Muscle of leg (tissue), 11 donors: ENCODE data around the gene ZNF367. TPM values are rescaled to one million over a fixed set of nuclear protein-coding genes. Genes with fewer than 3 reads are reported as not detected.

Source experiments
- DNase-seq: peaks from one replicate; pipeline ENCODE4 v3.0.0; 2013
- H3K27ac ChIP-seq: one replicate; pipeline ENCODE4 v1.5.1; 2013; ENCODE audit warnings: mild to moderate bottlenecking, low read length, control low read depth
- H3K27me3 ChIP-seq: one replicate; pipeline ENCODE4 v1.6.1; 2013; ENCODE audit warnings: low read length; ENCODE audit not compliant: control insufficient read depth, insufficient read depth
- H3K36me3 ChIP-seq: one replicate; pipeline ENCODE4 v1.6.1; 2013; ENCODE audit warnings: low read length; ENCODE audit not compliant: control insufficient read depth, insufficient read depth
- H3K4me1 ChIP-seq: one replicate; pipeline ENCODE4 v1.6.1; 2013; ENCODE audit warnings: low read length; ENCODE audit not compliant: control insufficient read depth, insufficient read depth
- H3K4me3 ChIP-seq: one replicate; pipeline ENCODE4 v1.5.1; 2013; ENCODE audit warnings: low read length, control low read depth
- H3K9me3 ChIP-seq: replicated peaks from 2 replicates; pipeline ENCODE4 v1.6.1; 2013; ENCODE audit warnings: low read depth, low read length; ENCODE audit not compliant: control insufficient read depth
- WGBS: methylation state at CpG from one replicate; pipeline ENCODE4 v1.1.5; 2013; ENCODE audit warnings: missing lambda C conversion rate; ENCODE audit not compliant: insufficient coverage; 5-methylcytosine and 5-hydroxymethylcytosine counted together
- polyA plus RNA-seq, 8 donors: library from polyadenylated mRNA; unstranded; fragments of 120-200 nt; gene quantifications; one replicate each; pipeline versions ENCODE4 v1.2.1 to v1.2.3, GENCODE V29; 2013; ENCODE audit warnings: inconsistent platforms in 1 of 8, low replicate concordance in 1 of 8; ENCODE audit not compliant: insufficient read length in 8 of 8, insufficient read depth in 1 of 8
- total RNA-seq: library from RNA; stranded (reverse); fragments of 120-200 nt; gene quantifications from one replicate; pipeline ENCODE4 v1.2.4, GENCODE V29; 2013

The ZNF367 gene
- total and polyA plus RNA-seq, 9 donors, result 5.8 to 9.8 (median 7.5) TPM

DNA sequence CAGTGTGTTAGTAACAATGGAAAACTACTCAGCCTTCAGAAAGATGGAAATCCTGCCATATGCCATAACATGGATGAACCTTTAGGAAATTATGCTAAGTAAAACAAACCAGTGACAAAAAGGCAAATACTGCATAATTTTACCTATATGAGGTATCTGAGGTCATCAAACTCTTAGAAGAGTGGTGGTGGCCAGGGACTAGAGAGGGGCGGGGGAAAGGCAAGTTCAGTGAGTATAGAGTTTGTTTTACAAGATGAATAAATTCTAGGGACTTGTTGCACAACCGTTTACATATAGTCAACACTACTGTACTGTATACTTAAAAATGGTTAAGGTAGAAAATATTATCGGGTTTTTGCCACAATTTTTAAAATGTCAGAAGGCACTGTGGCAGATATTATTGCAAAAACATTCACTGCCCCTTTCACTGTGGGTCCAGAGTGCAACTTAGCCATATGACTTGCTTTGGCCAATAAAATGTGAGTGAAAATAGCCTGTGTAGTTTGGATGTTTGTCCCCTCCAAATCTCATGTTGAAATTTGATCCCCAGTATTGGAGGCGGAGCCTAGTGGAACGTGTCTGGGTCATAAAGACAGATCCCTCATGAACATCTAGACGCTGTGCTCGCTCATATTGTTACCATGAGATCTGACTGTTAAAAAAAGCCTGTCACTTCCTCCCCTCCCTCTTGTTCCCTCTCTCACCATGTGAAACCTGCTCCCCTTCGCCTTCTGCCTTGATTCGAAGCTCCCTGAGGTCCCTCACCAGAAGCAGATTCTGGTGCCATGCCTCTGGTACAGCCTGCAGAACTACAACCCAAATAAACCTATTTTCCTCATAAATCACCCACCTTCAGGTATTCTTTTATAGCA is 9.5 kb downstream of the ZNF367 start:
- Histone ChIP-seq H3K36me3 (no peaks in the 10 kb centered on the region), H3K4me3 (no peak overlapping the region), H3K4me1 (no peaks in the 10 kb centered on the region), H3K9me3 (no peaks in the 10 kb centered on the region), H3K27ac (no peak overlapping the region), H3K27me3 (no peaks in the 10 kb centered on the region)
- 55% methylated on average over 6 of the region's 9 CpGs for WGBS
- DNase-seq, result no peak

DNA sequence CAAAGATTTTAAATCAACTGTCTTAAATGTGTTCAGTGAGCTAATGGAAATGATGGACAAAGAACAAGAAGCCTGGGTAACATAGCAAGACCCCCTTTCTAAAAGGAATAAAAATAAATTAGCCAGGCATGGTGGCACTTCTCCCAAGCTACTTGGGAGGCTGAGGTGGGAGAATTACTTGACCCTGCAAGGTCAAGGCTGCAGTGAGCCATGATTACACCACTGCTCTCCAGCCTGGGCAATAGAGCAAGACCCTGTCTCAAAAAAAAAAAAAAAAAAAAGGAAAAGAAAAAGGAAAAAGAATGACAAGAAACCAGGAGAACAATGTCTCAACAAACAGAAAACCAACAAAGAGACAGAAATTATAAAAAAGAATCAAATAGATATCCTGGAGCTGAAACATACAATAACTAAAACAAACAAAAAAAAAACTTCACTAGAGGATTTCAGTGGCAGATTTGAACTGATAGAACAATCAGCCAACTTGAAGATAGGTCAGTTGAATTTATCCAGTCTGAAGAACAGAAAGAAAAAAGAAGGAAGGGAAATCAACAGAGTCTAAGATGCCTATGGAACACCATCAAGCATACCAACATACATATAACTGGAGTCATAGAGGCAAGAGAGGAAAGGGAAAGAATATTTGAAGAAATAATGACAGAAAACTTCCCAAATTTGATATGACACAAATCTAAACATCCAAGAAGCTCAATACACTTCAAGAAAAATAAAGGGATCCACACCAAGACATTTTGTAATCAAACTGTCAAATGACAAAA is 17.8 kb downstream of the ZNF367 start:
- Histone ChIP-seq H3K27ac (no peak overlapping the region), H3K27me3 (no peaks in the 10 kb centered on the region), H3K9me3 (no peaks in the 10 kb centered on the region), H3K4me1 (no peaks in the 10 kb centered on the region), H3K36me3 (no peaks in the 10 kb centered on the region), H3K4me3 (no peak overlapping the region)
- DNase-seq, result no peak

DNA sequence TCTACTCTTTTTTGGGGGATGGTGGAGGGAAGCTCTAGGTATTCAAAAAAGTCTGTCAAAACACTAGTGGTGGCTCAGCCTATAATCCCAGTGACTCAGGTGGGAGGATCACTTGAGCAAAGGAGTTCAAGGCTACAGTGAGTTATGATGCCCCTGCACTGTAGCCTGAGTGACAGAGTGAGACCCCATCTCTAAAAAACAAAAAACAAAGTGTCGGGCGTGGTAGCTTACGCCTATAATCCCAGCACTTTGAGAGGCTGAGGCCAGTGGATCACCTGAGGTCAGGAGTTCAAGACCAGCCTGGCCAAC is 18.9 kb downstream of the ZNF367 start:
- Histone ChIP-seq H3K27me3 (no peaks in the 10 kb centered on the region), H3K4me1 (no peaks in the 10 kb centered on the region), H3K4me3 (no peak overlapping the region), H3K27ac (no peak overlapping the region), H3K36me3 (no peaks in the 10 kb centered on the region), H3K9me3 (no peaks in the 10 kb centered on the region)
- no peak for DNase-seq
- 100% methylated on average over 2 of the region's 3 CpGs for WGBS

- no peak overlapping the region for H3K27ac ChIP-seq
- H3K4me3 ChIP-seq, result no peak overlapping the region
Measured at GRCh38 chr9:96398582-96399324, 19.4 kb downstream of the ZNF367 start.

GRCh38 chr9:96395964-96396363 is 22.2 kb downstream of the ZNF367 start:
- no peak for DNase-seq
- H3K9me3 ChIP-seq, result no peaks in the 10 kb centered on the region
- no peak overlapping the region for H3K27ac ChIP-seq
- H3K27me3 ChIP-seq, result no peaks in the 10 kb centered on the region
- peaks cover 4% of the 10 kb centered on the region for H3K4me1 ChIP-seq
- no CpG with 5 or more reads among the region's 2 CpGs for WGBS
- H3K36me3 ChIP-seq, result peaks cover 11% of the 10 kb centered on the region
- no peak overlapping the region for H3K4me3 ChIP-seq

More at GRCh38 chr9:96398582-96399324, 19.4 kb downstream of the ZNF367 start:
- H3K27me3 ChIP-seq, result no peaks in the 10 kb centered on the region
- no peaks in the 10 kb centered on the region for H3K36me3 ChIP-seq
- H3K9me3 ChIP-seq, result no peaks in the 10 kb centered on the region
- no peak for DNase-seq
- 75% methylated on average over 2 of the region's 3 CpGs for WGBS
- H3K4me1 ChIP-seq, result no peaks in the 10 kb centered on the region

GRCh38 chr9:96394832-96395496 is 23.2 kb downstream of the ZNF367 start:
- Histone ChIP-seq H3K9me3 (no peaks in the 10 kb centered on the region), H3K4me1 (peaks cover 4% of the 10 kb centered on the region), H3K27ac (no peak overlapping the region), H3K4me3 (no peak overlapping the region), H3K36me3 (peaks cover 11% of the 10 kb centered on the region), H3K27me3 (no peaks in the 10 kb centered on the region)
- 87% methylated on average over 4 of the region's 6 CpGs for WGBS
- no peak for DNase-seq

- no peaks in the 10 kb centered on the region for H3K27me3 ChIP-seq
- H3K4me1 ChIP-seq, result peaks cover 4% of the 10 kb centered on the region
- peaks cover 11% of the 10 kb centered on the region for H3K36me3 ChIP-seq
- 94% methylated on average over 9 of the region's 12 CpGs for WGBS
- no peaks in the 10 kb centered on the region for H3K9me3 ChIP-seq
- H3K27ac ChIP-seq, result no peak overlapping the region
- H3K4me3 ChIP-seq, result no peak overlapping the region
- DNase-seq, result no peak
Measured at GRCh38 chr9:96392263-96392662, 25.9 kb downstream of the ZNF367 start.

- no peaks in the 10 kb centered on the region for H3K27me3 ChIP-seq
- no peak overlapping the region for H3K27ac ChIP-seq
- WGBS, result 82% methylated on average over 1 of the region's 5 CpGs
Measured at GRCh38 chr9:96391021-96391765, 27.0 kb downstream of the ZNF367 start.

GRCh38 chr9:96388144-96388543 is 30.0 kb downstream of the ZNF367 start:
- DNase-seq, result no peak
- no peaks in the 10 kb centered on the region for H3K27me3 ChIP-seq
- no peak overlapping the region for H3K4me3 ChIP-seq
- H3K36me3 ChIP-seq, result peaks cover 11% of the 10 kb centered on the region
- WGBS, result 90% methylated on average over 10 of the region's 11 CpGs
- H3K4me1 ChIP-seq, result peaks cover 9% of the 10 kb centered on the region
- H3K9me3 ChIP-seq, result no peaks in the 10 kb centered on the region
- no peak overlapping the region for H3K27ac ChIP-seq

More at GRCh38 chr9:96391021-96391765, 27.0 kb downstream of the ZNF367 start:
- Histone ChIP-seq H3K36me3 (peaks cover 11% of the 10 kb centered on the region), H3K4me3 (no peak overlapping the region), H3K9me3 (no peaks in the 10 kb centered on the region), H3K4me1 (peaks cover 4% of the 10 kb centered on the region)
- peak; percentile 11 for DNase-seq
